Nephron progenitor cell (in vitro differentiated cells): ENCODE data around the gene GLRA2.
"Not testable (repeated sequence)": the region's sequence is repeated elsewhere in the genome, so short reads cannot be mapped to it uniquely, and the experiment has no call there.

ENCODE experiments used
- DNase-seq: peaks from one replicate; pipeline ENCODE4 v3.0.0; 2021
- H3K27ac Mint-ChIP-seq: 2 replicates; pipeline ENCODE4 v1.8.0; 2021; ENCODE audit warnings: mild to moderate bottlenecking, moderate library complexity, mixed read lengths
- H3K27me3 Mint-ChIP-seq: 2 replicates; pipeline ENCODE4 v1.8.0; 2021; ENCODE audit warnings: mild to moderate bottlenecking, low read depth, mixed read lengths; ENCODE audit not compliant: poor library complexity
- H3K36me3 Mint-ChIP-seq: 2 replicates; pipeline ENCODE4 v1.8.0; 2021; ENCODE audit warnings: low read depth, mixed read lengths
- H3K4me1 Mint-ChIP-seq: 2 replicates; pipeline ENCODE4 v1.8.0; 2021; ENCODE audit warnings: mixed read lengths
- H3K4me3 Mint-ChIP-seq: 2 replicates; pipeline ENCODE4 v1.8.0; 2021; ENCODE audit warnings: mild to moderate bottlenecking, moderate library complexity, mixed read lengths
- H3K9me3 Mint-ChIP-seq: 2 replicates; pipeline ENCODE4 v1.8.0; 2021; ENCODE audit warnings: mild to moderate bottlenecking, moderate library complexity, mixed read lengths
- TF ChIP-seq, protein P1 (sequence below): fragments of 200-600 bp; sonication (generic); IDR thresholded peaks from 2 replicates; pipeline ENCODE4 v1.5.0; 2021; ENCODE audit warnings: antibody characterized with exemption

GLRA2 gene

DNA sequence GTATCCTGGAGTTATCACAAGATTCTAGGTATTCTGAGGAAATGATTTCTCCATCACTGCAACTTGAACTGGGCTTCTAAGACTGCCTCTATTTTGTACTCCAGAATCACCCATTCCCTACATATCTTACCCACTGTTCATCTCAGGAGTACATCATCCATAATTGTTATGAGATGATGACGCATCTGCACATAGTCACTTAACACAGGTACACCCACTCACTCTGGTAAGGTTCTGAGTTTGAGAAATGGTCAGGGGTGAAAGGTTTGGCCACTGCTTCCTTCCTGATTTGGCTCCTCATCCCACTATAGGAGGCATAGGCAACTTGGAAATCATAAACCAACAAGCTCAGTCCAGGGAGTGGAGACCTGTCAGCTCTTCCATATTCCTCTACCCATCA lies 143.9 kb downstream of the GLRA2 start:
- Mint-ChIP-seq H3K4me1 (no peaks in the 10 kb centered on the region), H3K9me3 (peaks cover 37% of the 10 kb centered on the region), H3K27ac (no peak overlapping the region), H3K36me3 (no peaks in the 10 kb centered on the region), H3K4me3 (no peak overlapping the region), H3K27me3 (no peaks in the 10 kb centered on the region)
- DNase-seq, result no peak
- TF ChIP-seq, protein P1, sequence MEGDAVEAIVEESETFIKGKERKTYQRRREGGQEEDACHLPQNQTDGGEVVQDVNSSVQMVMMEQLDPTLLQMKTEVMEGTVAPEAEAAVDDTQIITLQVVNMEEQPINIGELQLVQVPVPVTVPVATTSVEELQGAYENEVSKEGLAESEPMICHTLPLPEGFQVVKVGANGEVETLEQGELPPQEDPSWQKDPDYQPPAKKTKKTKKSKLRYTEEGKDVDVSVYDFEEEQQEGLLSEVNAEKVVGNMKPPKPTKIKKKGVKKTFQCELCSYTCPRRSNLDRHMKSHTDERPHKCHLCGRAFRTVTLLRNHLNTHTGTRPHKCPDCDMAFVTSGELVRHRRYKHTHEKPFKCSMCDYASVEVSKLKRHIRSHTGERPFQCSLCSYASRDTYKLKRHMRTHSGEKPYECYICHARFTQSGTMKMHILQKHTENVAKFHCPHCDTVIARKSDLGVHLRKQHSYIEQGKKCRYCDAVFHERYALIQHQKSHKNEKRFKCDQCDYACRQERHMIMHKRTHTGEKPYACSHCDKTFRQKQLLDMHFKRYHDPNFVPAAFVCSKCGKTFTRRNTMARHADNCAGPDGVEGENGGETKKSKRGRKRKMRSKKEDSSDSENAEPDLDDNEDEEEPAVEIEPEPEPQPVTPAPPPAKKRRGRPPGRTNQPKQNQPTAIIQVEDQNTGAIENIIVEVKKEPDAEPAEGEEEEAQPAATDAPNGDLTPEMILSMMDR, result no peak

DNA sequence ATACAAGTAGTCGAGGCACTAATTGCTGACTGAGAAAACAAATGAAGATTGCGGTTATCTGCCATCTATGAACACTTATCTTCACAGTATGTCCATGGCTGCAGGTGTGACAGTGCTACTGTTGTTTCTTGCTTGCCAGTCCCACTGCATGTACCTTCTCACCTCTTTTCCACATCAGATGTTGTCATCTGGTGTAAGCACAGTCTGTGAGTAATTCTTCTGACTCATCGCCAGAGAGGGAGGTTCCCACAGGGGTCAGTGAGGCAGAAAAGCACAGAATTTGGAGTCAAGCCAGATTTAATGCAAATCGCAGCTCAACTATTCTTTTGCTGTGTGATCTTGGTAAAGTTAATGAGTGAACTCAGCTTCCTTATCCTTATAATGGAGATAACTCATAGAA lies 144.4 kb downstream of the GLRA2 start:
- Mint-ChIP-seq H3K27me3 (no peaks in the 10 kb centered on the region), H3K4me3 (no peak overlapping the region), H3K36me3 (no peaks in the 10 kb centered on the region), H3K27ac (no peak overlapping the region), H3K9me3 (peaks cover 34% of the 10 kb centered on the region), H3K4me1 (no peaks in the 10 kb centered on the region)
- TF ChIP-seq, protein P1, result no peak
- no peak for DNase-seq

DNA sequence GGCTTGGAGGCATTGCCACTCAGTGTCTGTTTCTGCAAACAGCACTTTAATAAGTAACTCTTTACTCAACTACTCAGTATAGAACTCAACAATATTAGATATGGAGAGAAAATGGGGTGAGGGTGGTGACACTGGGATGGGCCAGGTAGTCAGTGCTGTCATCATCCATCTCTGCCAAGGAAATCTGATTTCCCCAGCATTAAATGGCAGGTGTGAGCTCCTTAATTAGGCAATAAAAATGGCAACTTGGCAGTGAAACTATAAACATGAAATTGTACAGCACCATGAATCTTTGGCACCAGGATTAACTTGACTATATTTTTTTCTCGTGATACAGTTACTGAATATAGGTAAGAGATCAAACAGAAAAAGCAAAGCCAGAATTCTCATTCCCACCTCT lies 146.2 kb downstream of the GLRA2 start:
- no peaks in the 10 kb centered on the region for H3K4me1 Mint-ChIP-seq
- H3K4me3 Mint-ChIP-seq, result no peak overlapping the region
- no peak overlapping the region for H3K27ac Mint-ChIP-seq
- no peaks in the 10 kb centered on the region for H3K27me3 Mint-ChIP-seq
- H3K36me3 Mint-ChIP-seq, result no peaks in the 10 kb centered on the region
- TF ChIP-seq, protein P1, result no peak
- no peak for DNase-seq
- H3K9me3 Mint-ChIP-seq, result peaks cover 23% of the 10 kb centered on the region

DNA sequence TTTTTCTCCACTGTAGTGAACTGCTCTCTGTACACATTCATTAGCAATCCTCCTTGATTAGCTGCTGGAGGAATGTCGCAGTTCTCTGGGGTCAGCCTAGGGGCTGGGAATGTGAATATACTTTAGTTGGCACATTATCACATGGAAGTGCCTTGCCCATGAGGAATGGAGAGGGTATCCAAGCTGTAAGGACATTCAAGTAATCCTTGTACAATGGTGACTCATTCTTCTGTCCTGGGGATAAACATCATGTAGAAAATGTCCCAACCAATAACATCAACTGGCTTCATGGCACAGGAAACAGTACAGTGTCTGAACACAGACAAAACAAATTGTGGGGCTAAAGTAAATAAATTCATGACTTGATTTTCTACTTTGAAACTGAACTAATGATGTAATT lies 147.1 kb downstream of the GLRA2 start:
- no peaks in the 10 kb centered on the region for H3K4me1 Mint-ChIP-seq
- H3K27me3 Mint-ChIP-seq, result no peaks in the 10 kb centered on the region
- H3K27ac Mint-ChIP-seq, result no peak overlapping the region
- H3K4me3 Mint-ChIP-seq, result no peak overlapping the region
- DNase-seq, result no peak
- TF ChIP-seq, protein P1, result no peak
- no peaks in the 10 kb centered on the region for H3K36me3 Mint-ChIP-seq
- H3K9me3 Mint-ChIP-seq, result peaks cover 22% of the 10 kb centered on the region

DNA sequence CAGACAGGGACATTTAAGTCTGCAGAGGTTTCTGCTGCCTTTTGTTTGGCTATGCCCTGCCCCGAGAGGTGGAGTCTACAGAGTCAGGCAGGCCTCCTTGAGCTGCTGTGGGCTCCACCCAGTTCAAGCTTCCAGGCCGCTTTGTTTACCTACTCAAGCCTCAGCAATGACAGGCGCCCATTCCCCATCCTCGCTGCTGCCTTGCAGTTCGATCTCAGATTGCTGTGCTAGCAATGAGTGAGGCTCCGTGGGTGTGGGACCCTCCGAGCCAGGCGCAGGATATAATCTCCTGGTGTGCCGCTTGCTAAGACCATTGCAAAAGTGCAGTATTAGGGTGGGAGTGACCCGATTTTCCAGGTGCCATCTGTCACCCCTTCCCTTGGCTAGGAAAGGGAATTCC lies 159.0 kb downstream of the GLRA2 start:
- peaks cover 28% of the 10 kb centered on the region for H3K36me3 Mint-ChIP-seq
- peaks cover 56% of the 10 kb centered on the region for H3K9me3 Mint-ChIP-seq
- H3K27me3 Mint-ChIP-seq, H3K4me1 Mint-ChIP-seq, H3K27ac Mint-ChIP-seq, DNase-seq, H3K4me3 Mint-ChIP-seq: not testable (repeated sequence)

DNA sequence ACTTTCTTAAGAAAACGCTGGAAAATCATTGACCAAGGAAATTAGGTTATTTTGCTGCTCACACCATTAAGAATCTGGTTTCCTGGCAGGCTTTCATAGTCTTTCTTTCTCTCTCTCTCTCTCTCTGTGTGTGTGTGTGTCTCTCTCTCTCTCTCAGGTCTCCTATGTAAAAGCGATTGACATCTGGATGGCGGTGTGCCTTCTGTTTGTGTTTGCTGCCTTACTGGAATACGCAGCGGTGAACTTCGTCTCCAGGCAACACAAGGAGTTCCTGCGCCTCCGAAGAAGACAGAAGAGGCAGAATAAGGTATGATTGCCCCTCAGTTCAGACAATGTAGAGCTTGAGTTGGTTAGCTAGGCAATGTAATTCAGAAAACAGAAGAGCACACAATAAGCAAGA lies 161.2 kb downstream of the GLRA2 start:
- H3K36me3 Mint-ChIP-seq, result peaks cover 28% of the 10 kb centered on the region

More for the DNA sequence above, 161.2 kb downstream of the GLRA2 start:
- H3K27ac Mint-ChIP-seq, result no peak overlapping the region
- no peak for DNase-seq
- no peaks in the 10 kb centered on the region for H3K4me1 Mint-ChIP-seq
- no peak overlapping the region for H3K4me3 Mint-ChIP-seq
- H3K9me3 Mint-ChIP-seq, result peaks cover 45% of the 10 kb centered on the region
- H3K27me3 Mint-ChIP-seq, result no peaks in the 10 kb centered on the region
- TF ChIP-seq, protein P1, result no peak
